Thyroid gland (tissue), 4 donors: ENCODE results near the gene PRPS1. TPM values are rescaled to one million over a fixed set of nuclear protein-coding genes. Genes with fewer than 3 reads are reported as not detected.
A peak's percentile ranks its signal among the peaks of the same experiment; 100 is the strongest.

Experiments used
- DNase-seq, 2 donors: peaks; one replicate each; pipeline ENCODE4 v3.0.0-alpha.2; 2019
- H3K27ac ChIP-seq, 3 donors: fragments of 200-600 bp; sonication (generic); 1 replicate in 2 of 3; 2 replicates in 1 of 3; pipeline ENCODE4 v1.5.1; 2016 to 2019; ENCODE audit warnings: mild to moderate bottlenecking in 1 of 3, moderate library complexity in 1 of 3
- H3K27me3 ChIP-seq: fragments of 200-600 bp; sonication (generic); one replicate; pipeline ENCODE4 v1.5.1; 2019
- H3K36me3 ChIP-seq, 2 donors: fragments of 200-600 bp; sonication (generic); one replicate each; pipeline ENCODE4 v1.5.1; 2016 to 2019
- H3K4me1 ChIP-seq, 2 donors: fragments of 200-600 bp; sonication (generic); one replicate each; pipeline ENCODE4 v1.5.1; 2017 to 2019
- H3K4me3 ChIP-seq, 3 donors: fragments of 200-600 bp; sonication (generic); replicated peaks in 1 of 3; 1 replicate in 2 of 3; 2 replicates in 1 of 3; pipeline ENCODE4 v1.5.1; 2016; ENCODE audit warnings: mild to moderate bottlenecking in 1 of 3
- H3K9me3 ChIP-seq: fragments of 200-600 bp; sonication (generic); one replicate; pipeline ENCODE4 v1.5.1; 2017
- POLR2A ChIP-seq, 2 donors: fragments of 450-650 bp; IDR thresholded peaks; one replicate each; pipeline ENCODE4 v1.6.1; 2017; ENCODE audit warnings: antibody characterized with exemption in 2 of 2, mild to moderate bottlenecking in 2 of 2, moderate library complexity in 1 of 2
- WGBS, 2 donors: methylation state at CpG; one replicate each; pipeline ENCODE4 v1.1.5; 2017; 5-methylcytosine and 5-hydroxymethylcytosine counted together
- intact Hi-C: fragments of 100-400 bp; cut with DNase I; formaldehyde crosslinking; loops from one replicate; pipeline ENCODE4 v1.15.1; 2023
- total RNA-seq, 4 donors: library from RNA; depleted of rRNA; stranded (reverse); fragments of >200 nt; gene quantifications; one replicate each; pipeline ENCODE4 v1.2.3, GENCODE V29; 2016
- TF ChIP-seq, protein P1 (sequence below), 6 experiments: fragments of 200-600 bp in 3 of 6; fragments of 450-650 bp in 3 of 6; sonication (generic) in 3 of 6; IDR thresholded peaks; one replicate each; pipeline ENCODE4 v1.5.1; 2016 to 2019; ENCODE audit warnings: antibody characterized with exemption in 6 of 6, mild to moderate bottlenecking in 2 of 6, inconsistent platforms in 1 of 6, moderate library complexity in 1 of 6

Gene PRPS1
- 10 to 100 TPM; 45.1 to 69.6 (median 62.8) TPM for total RNA-seq

DNA sequence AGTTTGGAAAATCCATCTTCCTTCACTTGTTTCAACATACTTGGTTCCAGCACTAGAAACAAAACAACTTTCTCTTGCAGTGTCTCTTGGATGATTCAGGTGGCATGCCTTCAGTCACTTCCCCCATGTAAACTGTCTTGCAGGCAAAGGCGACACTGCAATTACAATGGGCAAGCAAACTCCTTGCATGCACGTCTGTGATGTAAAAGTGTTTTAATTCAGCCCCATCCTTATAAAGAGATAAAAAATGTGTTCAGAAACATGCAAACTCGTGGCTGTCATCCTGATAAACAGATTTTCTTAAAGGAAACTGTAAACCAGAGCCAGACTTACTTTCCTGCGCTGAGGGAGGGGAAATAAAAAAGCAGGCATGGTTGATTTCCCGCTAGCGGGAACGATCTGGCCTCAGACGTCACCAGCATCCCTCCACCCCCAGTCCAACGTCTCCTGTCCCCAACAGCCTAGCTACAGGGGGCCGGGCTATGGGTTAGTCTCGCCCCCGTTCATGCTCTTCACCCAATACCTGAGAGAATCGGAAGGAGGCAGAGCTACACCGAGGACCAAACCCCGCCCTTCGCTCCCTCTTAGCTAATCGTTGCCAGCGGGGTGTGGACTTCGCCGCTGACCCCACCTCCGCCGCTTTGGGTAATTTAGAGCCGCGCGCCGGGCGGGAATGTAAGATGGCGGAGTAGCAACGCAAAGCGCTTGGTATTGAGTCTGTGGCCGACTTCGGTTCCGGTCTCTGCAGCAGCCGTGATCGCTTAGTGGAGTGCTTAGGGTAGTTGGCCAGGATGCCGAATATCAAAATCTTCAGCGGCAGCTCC, at the start of gene PRPS1:
Gene PRPS1, plus strand, starts transcription at position 673 of the 824 bp plus-strand sequence. Its CDS starts 119 bp downstream, at position 792.
- 1 to 3% methylated on average over 17 to 21 of the region's 37 CpGs for whole genome bisulfite sequencing, 2 donors
- TF ChIP-seq, protein P1, sequence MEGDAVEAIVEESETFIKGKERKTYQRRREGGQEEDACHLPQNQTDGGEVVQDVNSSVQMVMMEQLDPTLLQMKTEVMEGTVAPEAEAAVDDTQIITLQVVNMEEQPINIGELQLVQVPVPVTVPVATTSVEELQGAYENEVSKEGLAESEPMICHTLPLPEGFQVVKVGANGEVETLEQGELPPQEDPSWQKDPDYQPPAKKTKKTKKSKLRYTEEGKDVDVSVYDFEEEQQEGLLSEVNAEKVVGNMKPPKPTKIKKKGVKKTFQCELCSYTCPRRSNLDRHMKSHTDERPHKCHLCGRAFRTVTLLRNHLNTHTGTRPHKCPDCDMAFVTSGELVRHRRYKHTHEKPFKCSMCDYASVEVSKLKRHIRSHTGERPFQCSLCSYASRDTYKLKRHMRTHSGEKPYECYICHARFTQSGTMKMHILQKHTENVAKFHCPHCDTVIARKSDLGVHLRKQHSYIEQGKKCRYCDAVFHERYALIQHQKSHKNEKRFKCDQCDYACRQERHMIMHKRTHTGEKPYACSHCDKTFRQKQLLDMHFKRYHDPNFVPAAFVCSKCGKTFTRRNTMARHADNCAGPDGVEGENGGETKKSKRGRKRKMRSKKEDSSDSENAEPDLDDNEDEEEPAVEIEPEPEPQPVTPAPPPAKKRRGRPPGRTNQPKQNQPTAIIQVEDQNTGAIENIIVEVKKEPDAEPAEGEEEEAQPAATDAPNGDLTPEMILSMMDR (IDR thresholded peaks at IDR 0.05): no peak
- peak in 1 of 2 donors; percentile 89 for TF ChIP-seq POLR2A (IDR thresholded peaks at IDR 0.05)
- H3K27ac ChIP-seq: peak within 1 kb of the TSS; percentile 47 to 67 (median 59)
- no peaks in the 10 kb centered on the region for H3K36me3 ChIP-seq
- peak; percentile 92 to 93 for DNase-seq
- no peaks in the 10 kb centered on the region for H3K27me3 ChIP-seq
- H3K4me1 ChIP-seq: peaks cover 0 to 16% of the 10 kb centered on the region in 2 donors
- H3K4me3 ChIP-seq: peak within 1 kb of the TSS in 2 of 3 donors; percentile 38 to 62
- intact Hi-C loops: no loop called here
- H3K9me3 ChIP-seq: no peaks in the 10 kb centered on the region

DNA sequence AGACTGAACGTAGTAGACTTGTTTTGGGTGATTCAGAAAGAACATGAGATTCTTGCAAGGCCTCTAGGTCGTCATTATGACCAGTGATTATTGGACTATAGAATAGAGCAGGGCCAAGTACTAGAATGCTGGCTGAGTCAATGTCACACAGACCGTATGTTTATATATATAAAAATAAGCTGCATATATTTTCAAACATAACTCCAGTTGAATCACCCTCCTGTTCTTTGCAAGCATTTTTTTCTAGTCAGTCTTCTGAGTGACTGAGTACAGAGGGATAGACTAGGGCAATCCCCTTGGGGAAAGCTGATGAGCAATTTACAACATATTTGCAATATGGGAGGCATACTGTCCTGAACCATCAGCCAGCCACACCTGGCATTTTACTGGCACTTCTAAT, 48.4 kb upstream of the PRPS1 start:
- no peaks in the 10 kb centered on the region for H3K9me3 ChIP-seq
- H3K4me1 ChIP-seq: no peaks in the 10 kb centered on the region
- H3K4me3 ChIP-seq: no peak overlapping the region
- peaks cover 3% of the 10 kb centered on the region for H3K27me3 ChIP-seq
- intact Hi-C loops: no loop called here
- TF ChIP-seq POLR2A (IDR thresholded peaks at IDR 0.05): no peak
- TF ChIP-seq, protein P1 (IDR thresholded peaks at IDR 0.05): no peak
- H3K36me3 ChIP-seq: no peaks in the 10 kb centered on the region
- WGBS, 2 donors: 88 to 90% methylated on average over 3 of the region's 3 CpGs
- no peak overlapping the region for H3K27ac ChIP-seq
- DNase-seq: no peak

DNA sequence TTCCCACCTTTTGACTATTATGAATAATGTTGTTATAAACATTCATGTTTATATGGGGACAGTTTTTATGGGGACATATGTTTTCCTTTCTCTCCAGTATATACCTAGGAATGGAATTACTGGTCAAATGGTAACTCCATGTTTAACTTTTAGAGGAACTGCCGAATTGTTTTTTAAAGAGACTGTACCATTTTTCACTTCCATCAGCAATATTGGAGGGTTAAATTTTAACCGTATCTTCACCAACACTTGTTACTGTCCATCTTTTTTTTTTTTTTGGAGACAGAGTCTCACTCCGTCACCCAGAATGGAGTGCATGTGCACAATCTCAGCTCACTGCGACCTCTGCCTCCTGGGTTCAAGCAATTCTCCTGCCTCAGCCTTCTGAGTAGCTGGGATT, 46.4 kb upstream of the PRPS1 start:
- Histone ChIP-seq H3K27ac (no peak overlapping the region), H3K36me3 (no peaks in the 10 kb centered on the region), H3K27me3 (no peaks in the 10 kb centered on the region), H3K9me3 (no peaks in the 10 kb centered on the region), H3K4me3 (no peak overlapping the region), H3K4me1 (no peaks in the 10 kb centered on the region)
- WGBS, 2 donors: 89 to 97% methylated on average over 4 of the region's 4 CpGs
- intact Hi-C loops: no loop called here
- no peak for DNase-seq
- TF ChIP-seq, protein P1 (IDR thresholded peaks at IDR 0.05): no peak
- no peak for TF ChIP-seq POLR2A (IDR thresholded peaks at IDR 0.05)

DNA sequence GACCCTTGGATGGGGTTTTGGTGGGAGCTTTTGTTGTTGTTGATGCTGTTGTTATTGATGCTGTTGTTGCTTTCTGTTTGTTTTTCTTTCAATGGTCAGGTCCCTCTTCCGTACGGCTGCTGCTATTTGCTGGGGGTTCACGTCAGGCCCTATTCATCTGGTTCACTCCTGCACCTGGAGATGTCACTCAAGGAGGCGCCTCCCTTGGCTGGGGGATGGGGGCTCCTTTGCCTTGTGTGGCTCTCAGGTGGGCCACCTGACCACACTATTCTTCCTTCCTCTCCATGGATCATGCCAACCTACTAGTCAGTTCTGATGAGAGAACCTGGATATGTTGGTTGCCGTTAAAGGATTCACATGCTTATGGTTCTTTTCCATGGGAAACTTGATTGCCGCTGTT, 39.1 kb upstream of the PRPS1 start:
- H3K36me3 ChIP-seq: no peaks in the 10 kb centered on the region
- TF ChIP-seq, protein P1 (IDR thresholded peaks at IDR 0.05): no peak
- no peak for TF ChIP-seq POLR2A (IDR thresholded peaks at IDR 0.05)
- H3K4me1 ChIP-seq: no peaks in the 10 kb centered on the region
- no peak for DNase-seq
- H3K9me3 ChIP-seq: no peaks in the 10 kb centered on the region
- intact Hi-C loops: no loop called here
- no peak overlapping the region for H3K27ac ChIP-seq
- 95 to 98% methylated on average over 6 of the region's 6 CpGs for WGBS, 2 donors
- H3K27me3 ChIP-seq: no peaks in the 10 kb centered on the region
- no peak overlapping the region for H3K4me3 ChIP-seq

DNA sequence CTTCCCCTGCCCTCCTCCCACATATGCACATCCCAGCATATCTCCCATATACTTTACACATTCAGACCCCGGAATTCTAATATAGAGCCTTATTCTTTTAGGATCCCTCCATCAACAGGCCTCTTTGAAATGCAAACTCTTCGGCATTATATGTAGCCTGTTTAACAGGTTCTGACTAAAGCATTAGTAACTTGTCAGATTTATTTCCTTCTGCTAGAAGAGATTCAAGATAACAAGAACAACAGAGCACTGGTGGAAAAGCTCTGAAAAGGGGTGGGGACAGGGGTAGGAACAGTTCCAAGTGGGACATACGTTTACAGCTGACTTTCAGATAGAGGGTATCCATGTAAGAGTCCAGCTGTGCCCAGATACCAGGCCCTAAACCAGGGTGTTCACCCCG, 31.7 kb upstream of the PRPS1 start:
- no peaks in the 10 kb centered on the region for H3K36me3 ChIP-seq
- H3K4me1 ChIP-seq: no peaks in the 10 kb centered on the region
- no peaks in the 10 kb centered on the region for H3K27me3 ChIP-seq
- no peak overlapping the region for H3K4me3 ChIP-seq
- no peak for DNase-seq
- H3K9me3 ChIP-seq: no peaks in the 10 kb centered on the region
- intact Hi-C loops: no loop called here
- 61 to 62% methylated on average over 4 of the region's 4 CpGs for WGBS, 2 donors
- H3K27ac ChIP-seq: no peak overlapping the region
- TF ChIP-seq POLR2A (IDR thresholded peaks at IDR 0.05): no peak
- TF ChIP-seq, protein P1 (IDR thresholded peaks at IDR 0.05): no peak
